Chondrocyte (in vitro differentiated cells): ENCODE data around the gene EIF4G3. TPM values are rescaled to one million over a fixed set of nuclear protein-coding genes. Genes with fewer than 3 reads are reported as not detected.

Experiments used
- DNase-seq: peaks from one replicate; pipeline ENCODE4 v3.0.0; 2021; ENCODE audit warnings: mixed read lengths, low spot score
- H3K27ac Mint-ChIP-seq: one replicate; pipeline ENCODE4 v1.8.0; 2021; ENCODE audit warnings: mild to moderate bottlenecking, moderate library complexity, mixed read lengths; ENCODE audit not compliant: unreplicated experiment
- H3K27me3 Mint-ChIP-seq: 2 replicates; pipeline ENCODE4 v1.8.0; 2021; ENCODE audit warnings: low read depth, mixed read lengths
- H3K36me3 Mint-ChIP-seq: 2 replicates; pipeline ENCODE4 v1.8.0; 2021; ENCODE audit warnings: low read depth, mixed read lengths
- H3K4me1 Mint-ChIP-seq: 2 replicates; pipeline ENCODE4 v1.8.0; 2021; ENCODE audit warnings: low read depth, mild to moderate bottlenecking, mixed read lengths
- H3K4me3 Mint-ChIP-seq: one replicate; pipeline ENCODE4 v1.8.0; 2021; ENCODE audit warnings: mild to moderate bottlenecking, moderate library complexity, mixed read lengths; ENCODE audit not compliant: unreplicated experiment
- H3K9me3 Mint-ChIP-seq: 2 replicates; pipeline ENCODE4 v1.8.0; 2021; ENCODE audit warnings: low read depth, mixed read lengths
- CTCF ChIP-seq: fragments of 200-600 bp; sonication (generic); IDR thresholded peaks from 2 replicates; pipeline ENCODE4 v1.5.0; 2021; ENCODE audit warnings: antibody characterized with exemption, mild to moderate bottlenecking, moderate library complexity
- total RNA-seq: library from RNA; stranded (reverse); gene quantifications from 3 replicates; pipeline ENCODE4 v1.2.1, GENCODE V29; 2021

EIF4G3 gene
- total RNA-seq, 1 donor from 2014 or later = 56.6 TPM

GRCh38 chr1:20821466-20821865 lies 355.2 kb downstream of the EIF4G3 start:
- no peak overlapping the region for H3K4me3 Mint-ChIP-seq
- no peak for DNase-seq
- H3K27me3 Mint-ChIP-seq = no peaks in the 10 kb centered on the region
- H3K36me3 Mint-ChIP-seq = peaks cover 13% of the 10 kb centered on the region
- no peaks in the 10 kb centered on the region for H3K4me1 Mint-ChIP-seq
- TF ChIP-seq CTCF = no peak
- H3K27ac Mint-ChIP-seq = no peak overlapping the region
- no peaks in the 10 kb centered on the region for H3K9me3 Mint-ChIP-seq

- Mint-ChIP-seq H3K9me3 (no peaks in the 10 kb centered on the region), H3K4me3 (no peak overlapping the region), H3K27me3 (no peaks in the 10 kb centered on the region), H3K36me3 (peaks cover 11% of the 10 kb centered on the region), H3K27ac (no peak overlapping the region), H3K4me1 (no peaks in the 10 kb centered on the region)
- no peak for TF ChIP-seq CTCF
- no peak for DNase-seq
These were observed 356.9 kb downstream of the EIF4G3 start for GRCh38 chr1:20819818-20820217.

- no peak for TF ChIP-seq CTCF
- no peak for DNase-seq
- H3K4me1 Mint-ChIP-seq = peaks cover 6% of the 10 kb centered on the region
- H3K4me3 Mint-ChIP-seq = no peak overlapping the region
- no peaks in the 10 kb centered on the region for H3K9me3 Mint-ChIP-seq
- H3K27ac Mint-ChIP-seq = no peak overlapping the region
- no peaks in the 10 kb centered on the region for H3K27me3 Mint-ChIP-seq
- H3K36me3 Mint-ChIP-seq = peaks cover 7% of the 10 kb centered on the region
These were observed 362.2 kb downstream of the EIF4G3 start for GRCh38 chr1:20814534-20814871.

GRCh38 chr1:20811916-20812315 lies 364.8 kb downstream of the EIF4G3 start:
- TF ChIP-seq CTCF = no peak

GRCh38 chr1:20793236-20793635 lies 383.5 kb downstream of the EIF4G3 start:
- H3K4me1 Mint-ChIP-seq = peaks cover 19% of the 10 kb centered on the region
- no peaks in the 10 kb centered on the region for H3K36me3 Mint-ChIP-seq
- TF ChIP-seq CTCF = no peak
- no peaks in the 10 kb centered on the region for H3K9me3 Mint-ChIP-seq
- no peaks in the 10 kb centered on the region for H3K27me3 Mint-ChIP-seq
- no peak overlapping the region for H3K4me3 Mint-ChIP-seq
- peak overlapping the region; percentile 12 for H3K27ac Mint-ChIP-seq
- DNase-seq = no peak

More at GRCh38 chr1:20811916-20812315, 364.8 kb downstream of the EIF4G3 start:
- Mint-ChIP-seq H3K4me3 (no peak overlapping the region), H3K27ac (no peak overlapping the region), H3K4me1 (peaks cover 6% of the 10 kb centered on the region), H3K36me3 (peaks cover 11% of the 10 kb centered on the region), H3K9me3 (no peaks in the 10 kb centered on the region), H3K27me3 (no peaks in the 10 kb centered on the region)
- no peak for DNase-seq
